Stimulated activated CD4-positive, alpha-beta T cell treated with anti-CD3 and anti-CD28 coated beads, Interleukin-4, amount 100 ng/mL, for 48 hours (primary cell): ENCODE results near the gene DEFB124.
"Not testable (repeated sequence)": the region's sequence is repeated elsewhere in the genome, so short reads cannot be mapped to it uniquely, and the experiment has no call there.

Experiments used
- DNase-seq, 2 donors: peaks; one replicate each; pipeline ENCODE4 v3.0.0-alpha.2; 2020; ENCODE audit warnings: low read depth in 2 of 2

DEFB124 gene

DNA sequence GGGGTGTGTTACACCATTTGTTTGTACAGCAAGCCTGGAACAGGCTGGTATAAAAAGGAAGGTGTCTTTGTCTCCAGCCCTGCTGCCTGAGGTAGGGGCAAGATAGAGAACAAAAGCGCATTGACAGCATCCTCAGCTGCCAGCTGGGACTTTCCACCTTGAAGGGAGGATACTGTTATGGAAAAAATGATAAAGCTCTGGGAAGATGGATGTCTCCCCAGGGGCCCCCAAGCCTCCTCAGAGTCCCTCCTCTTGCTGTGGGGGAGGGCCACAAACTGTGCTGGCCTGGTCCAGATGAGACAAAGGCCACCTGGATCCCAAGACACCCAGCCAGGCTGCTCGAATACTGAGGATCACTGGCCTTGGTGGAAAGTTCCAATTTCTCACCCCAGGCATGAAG lies 13.2 kb upstream of the DEFB124 start:
- DNase-seq: no peak

DNA sequence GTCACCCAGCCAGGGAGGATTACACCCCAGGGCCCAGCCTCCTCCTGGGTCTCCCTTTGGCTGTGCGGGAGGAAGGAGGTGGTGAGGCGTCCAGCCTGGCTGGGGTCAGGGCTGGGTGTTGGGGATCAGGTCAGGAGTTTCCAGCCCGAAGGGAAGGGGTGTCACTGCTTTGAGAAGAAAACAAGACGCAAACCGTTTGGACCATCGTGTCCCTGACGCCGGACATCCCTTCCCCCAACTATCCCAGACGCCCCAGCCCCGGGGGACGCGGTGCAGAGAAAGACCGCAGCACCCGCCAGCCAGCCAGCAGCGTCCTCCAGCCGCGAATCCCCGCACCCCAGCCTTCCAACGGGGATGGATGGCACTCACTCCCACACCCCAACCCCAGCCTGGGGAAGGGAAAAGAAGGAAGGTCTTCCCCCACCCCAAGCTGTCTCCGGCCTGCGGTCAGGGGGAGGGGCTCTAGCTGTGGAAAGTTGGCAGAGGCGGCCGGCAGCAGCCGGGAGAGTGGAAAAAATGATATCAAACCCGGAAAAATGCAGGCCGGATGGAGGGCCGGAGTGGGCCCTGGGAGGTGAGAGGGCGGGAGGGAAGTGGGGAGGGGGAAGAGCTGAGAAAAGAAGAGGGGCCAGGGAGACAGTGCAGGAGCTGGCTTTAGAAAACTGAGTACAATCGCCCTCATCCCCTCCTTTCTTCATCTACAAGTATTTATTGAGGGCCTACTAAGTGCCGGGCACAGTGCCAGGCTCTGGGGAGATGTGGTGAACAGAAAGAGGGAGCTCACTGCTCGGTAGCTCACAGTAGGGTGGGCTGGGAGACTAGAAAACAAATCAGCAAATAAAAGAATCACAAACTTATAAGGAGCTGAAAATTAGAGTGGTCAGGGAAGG lies 10.8 kb upstream of the DEFB124 start:
- DNase-seq: no peak

DNA sequence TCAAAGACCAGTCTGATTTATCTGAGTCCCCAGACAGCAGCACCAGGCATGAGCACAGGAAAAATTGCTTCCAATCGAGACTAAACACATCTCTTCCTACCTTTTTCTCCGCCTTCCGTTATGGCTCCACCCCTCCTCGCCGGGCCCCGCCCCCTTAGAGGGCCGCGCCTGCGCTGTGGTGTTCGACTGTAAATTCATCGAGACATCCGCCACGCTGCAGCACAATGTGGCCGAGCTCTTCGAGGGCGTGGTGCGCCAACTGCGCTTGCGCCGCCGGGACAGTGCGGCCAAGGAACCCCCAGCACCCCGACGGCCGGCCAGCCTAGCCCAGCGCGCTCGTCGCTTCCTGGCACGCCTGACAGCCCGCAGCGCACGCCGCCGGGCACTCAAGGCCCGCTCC lies 9.1 kb upstream of the DEFB124 start:
- DNase-seq: peak in 1 of 2 donors; percentile 12

DNA sequence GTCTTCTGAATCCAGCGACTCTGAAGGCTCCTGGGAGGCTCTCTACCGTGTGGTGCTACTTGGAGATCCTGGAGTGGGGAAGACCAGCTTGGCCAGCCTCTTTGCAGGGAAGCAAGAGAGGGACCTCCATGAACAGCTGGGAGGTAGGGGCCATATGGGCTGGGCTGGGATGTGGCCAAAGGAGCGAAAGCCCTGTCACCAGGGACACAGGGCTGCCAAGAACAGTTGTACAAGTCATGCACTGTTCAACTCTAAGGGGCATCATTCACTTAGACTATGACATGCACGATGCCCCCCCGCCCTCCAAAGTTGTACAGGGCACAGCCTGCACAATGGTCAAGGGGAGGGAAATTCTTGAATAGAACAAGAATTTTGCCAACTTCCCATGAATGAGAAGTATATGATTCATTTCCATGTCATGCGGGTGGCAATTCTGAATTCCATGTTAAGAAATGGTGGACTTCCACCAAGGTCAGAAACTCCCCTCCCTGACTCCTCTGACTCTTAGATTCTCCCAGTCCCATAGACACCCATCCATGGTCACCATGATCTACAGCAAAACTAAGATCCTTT lies 1.8 kb upstream of the DEFB124 start:
- no peak for DNase-seq

DNA sequence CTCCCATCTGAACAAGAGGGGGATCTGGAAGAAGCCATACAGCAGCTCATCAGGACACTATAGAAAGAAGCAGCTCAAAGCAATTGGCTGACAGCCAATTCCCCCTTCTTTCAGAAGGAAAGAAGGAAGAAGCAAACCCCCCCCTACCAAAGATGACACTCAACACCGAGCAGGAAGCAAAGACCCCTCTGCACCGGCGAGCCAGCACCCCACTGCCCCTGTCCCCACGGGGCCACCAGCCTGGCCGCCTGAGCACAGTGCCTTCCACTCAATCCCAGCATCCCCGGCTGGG lies 1.3 kb upstream of the DEFB124 start:
- no peak for DNase-seq

DNA sequence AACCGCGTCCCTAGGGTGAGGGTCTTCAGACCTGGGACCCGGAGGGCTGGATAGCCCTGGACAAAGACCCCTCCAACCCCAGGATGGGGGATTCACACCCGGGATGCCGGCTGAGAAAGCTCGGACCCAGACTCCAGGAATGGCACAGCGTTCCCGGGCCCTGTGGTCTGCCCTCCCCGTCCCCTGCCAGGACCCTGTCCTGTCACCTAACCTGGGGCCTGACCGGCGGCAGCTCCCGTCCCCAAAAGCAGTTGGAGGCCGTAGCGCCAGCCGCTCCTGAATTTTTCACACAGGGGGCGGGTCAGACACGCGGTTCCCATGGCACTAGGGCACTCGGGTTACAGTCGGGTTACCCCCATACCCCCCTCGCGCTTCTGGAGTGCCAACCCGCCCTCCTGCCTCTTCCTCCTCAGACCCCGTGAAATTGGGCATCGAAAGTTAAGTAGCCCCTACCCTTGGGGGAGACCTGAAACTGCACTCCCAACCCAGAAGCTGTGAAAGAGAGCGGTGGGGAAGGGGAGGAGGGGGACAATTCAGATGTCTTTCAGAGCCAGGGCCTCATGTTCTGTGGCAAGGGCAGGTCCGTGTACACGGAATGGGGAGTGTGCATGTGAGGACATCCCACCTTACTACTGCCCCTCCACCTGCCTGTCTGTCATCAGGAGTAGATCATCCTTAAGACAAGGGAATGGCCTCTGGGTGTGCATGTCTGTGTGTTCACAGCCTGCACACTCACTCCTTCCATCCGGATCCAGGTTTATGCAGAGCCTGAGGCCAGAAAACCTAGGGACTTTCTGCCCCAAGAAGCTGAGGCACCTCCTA lies 756 bp upstream of the DEFB124 start:
- no peak for DNase-seq

GRCh38 chr20:31474097-31474436 lies 860 bp downstream of the DEFB124 start:
- no peak for DNase-seq

- DNase-seq: no peak
These were observed 1.4 kb downstream of the DEFB124 start for GRCh38 chr20:31473331-31474096.

GRCh38 chr20:31472395-31473330 lies 2.3 kb downstream of the DEFB124 start:
- DNase-seq: no peak

- not testable (repeated sequence) for DNase-seq
These were observed 4.0 kb downstream of the DEFB124 start for GRCh38 chr20:31470946-31471345.

GRCh38 chr20:31454361-31454760 lies 20.6 kb downstream of the DEFB124 start:
- DNase-seq: no peak

- DNase-seq: no peak
These were observed 22.4 kb downstream of the DEFB124 start for GRCh38 chr20:31452575-31452974.

DNA sequence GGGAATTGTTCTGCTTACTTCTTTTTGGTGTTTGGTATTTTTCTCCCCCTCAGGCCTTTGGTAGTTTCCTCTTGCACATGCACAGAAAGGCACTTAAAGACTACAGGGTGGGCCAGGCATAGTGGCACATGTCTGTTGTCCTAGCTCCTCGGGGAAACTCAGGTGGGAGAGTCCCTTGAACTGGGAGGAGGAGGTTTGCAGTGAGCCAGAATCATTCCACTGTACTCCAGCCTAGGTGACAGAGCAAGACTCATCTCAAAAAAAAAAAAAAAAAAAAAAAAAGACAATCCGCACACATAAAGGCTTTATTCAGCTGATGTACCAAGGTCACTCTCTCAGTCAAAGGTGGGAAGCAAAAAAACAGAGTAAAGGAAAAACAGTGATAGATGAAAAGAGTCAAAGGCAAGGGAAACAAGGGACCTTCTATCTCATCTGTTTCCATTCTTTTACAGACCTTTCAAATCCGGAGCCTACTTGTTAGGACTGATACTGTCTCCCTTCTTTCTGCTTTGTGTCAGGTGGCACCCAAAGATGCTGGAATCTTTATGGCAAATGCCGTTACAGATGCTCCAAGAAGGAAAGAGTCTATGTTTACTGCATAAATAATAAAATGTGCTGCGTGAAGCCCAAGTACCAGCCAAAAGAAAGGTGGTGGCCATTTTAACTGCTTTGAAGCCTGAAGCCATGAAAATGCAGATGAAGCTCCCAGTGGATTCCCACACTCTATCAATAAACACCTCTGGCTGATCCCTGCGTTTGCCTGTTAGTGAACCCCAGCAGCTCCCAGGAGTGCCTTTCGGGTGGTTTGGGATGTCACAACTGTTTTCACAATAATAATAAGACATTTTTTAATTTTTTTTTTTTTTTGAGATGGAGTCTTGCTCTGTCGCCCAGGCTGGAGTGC lies 25.2 kb downstream of the DEFB124 start:
- no peak for DNase-seq

DNA sequence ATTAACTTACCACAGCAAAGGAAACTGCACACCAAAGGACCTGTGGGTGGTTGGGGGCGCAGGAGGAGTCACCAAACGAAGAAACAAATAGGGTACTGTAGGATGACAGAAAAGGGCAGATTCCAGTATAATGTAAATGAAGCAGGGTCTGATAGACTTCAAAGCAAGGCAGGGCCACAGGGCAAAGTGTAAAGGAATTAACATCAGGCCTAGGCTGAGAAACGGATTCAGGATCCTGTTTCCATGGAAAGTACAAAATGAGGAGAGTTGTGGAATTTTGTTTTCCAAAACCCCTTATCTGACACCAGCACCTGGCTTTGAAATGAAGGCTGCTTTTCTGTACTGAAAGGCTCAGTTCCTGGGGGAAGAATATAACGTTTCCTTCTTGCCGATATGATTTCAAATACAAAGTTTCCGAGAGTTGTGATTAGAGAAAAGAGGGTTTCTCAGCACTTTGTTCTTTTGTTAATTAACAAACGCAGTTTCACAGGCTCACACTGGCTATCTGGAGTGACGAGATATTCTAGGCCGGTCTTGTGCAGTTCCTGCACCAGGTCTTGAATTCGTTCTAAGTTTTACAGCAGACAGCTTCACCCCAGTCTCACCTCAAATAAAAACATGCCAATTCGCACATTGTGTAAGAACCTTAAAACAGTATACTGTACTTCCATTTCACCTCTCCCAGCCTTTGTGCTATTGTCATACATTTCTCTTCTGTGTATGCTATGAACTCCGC lies 28.7 kb downstream of the DEFB124 start:
- DNase-seq: no peak

DNA sequence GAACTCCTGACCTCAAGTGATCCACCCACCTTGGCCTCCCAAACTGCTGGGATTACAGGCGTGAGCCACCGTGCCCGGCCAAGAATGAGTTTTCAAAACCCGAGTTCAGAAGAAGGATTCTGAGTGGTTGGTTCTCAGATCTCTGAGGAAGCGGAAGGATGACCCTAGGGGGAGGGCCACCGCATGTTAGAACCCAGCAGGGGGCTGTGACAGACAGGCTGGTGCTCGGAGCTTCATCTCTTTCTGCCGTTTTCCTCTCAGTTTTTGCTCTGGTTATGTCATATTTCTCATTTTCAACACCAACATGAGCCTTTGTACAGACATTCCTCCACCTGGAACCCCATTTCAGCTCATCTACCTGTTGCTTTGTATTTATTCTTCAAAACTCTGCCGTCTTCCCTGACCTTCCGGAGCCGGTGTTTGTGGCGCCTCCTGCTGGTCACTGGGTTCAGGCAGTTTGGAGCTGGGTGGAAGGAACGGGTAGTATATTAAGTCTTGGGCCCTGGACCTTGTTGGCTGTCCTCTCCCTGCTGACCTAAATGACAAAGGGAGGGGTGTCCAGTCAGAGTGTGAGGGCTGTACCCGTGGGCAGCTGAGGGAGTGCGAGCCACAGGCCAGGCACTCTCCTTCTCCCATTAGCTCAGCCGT lies 34.8 kb downstream of the DEFB124 start, which contains the start of gene DEFB123:
Gene DEFB123 (plus strand): TSS at position 621 of the 648 bp plus-strand sequence. CDS start 67 bp downstream, outside the sequence.
- peak in 1 of 2 donors; percentile 23 for DNase-seq

DNA sequence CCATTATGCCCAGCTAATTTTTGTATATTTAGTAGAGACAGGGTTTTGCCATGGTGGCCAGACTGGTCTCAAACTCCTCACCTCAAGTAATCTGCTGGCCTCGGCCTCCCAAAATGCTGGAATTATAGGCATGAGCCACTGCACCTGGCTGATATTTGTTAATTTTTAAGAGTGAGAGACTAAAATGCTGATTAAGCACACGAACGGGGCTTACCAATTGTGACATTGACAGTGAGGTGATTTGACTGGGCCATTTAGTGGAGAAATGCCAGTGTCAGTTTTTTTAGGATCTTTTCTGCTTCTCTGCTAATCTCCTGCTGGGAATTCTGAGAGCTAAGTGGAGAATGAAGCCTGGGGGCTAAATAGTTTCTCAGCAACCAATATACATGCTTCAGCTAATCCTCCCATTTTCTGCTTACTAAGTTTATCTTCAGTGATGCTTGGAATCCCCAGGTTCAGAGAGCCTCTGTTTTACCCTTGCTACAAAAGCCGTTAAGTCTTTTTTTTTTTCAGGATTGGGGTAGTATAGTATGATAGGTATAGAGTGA lies 44.3 kb downstream of the DEFB124 start:
- DNase-seq: no peak

DNA sequence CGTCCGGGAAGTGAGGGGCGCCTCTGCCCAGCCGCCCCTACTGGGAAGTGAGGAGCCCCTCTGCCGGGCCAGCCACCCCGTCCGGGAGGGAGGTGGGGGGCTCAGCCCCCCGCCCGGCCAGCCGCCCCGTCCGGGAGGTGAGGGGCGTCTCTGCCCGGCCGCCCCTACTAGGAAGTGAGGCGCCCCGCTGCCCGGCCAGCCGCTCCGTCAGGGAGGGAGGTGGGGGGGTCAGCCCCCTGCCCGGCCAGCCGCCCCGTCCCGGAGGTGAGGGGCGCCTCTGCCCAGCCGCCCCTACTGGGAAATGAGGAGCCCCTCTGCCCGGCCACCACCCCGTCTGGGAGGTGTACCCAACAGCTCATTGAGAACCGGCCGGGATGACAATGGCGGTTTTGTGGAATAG lies 47.4 kb downstream of the DEFB124 start:
- not testable (repeated sequence) for DNase-seq

- not testable (repeated sequence) for DNase-seq
These were observed 47.9 kb downstream of the DEFB124 start for GRCh38 chr20:31426891-31427551.
